Transverse colon (tissue), 3 donors: Measurements from ENCODE around the gene KRT33A.

ENCODE experiments used
- EP300 ChIP-seq: sonication (generic); formaldehyde crosslinking; IDR thresholded peaks from one replicate; pipeline ENCODE4 v1.6.1; 2017; ENCODE audit warnings: antibody characterized with exemption, low read depth
- TF ChIP-seq, protein P1 (sequence below), 5 experiments: fragments of 200-600 bp in 3 of 5; fragments of 450-650 bp in 2 of 5; sonication (generic) in 3 of 5; IDR thresholded peaks; 1 replicate in 2 of 5; 2 replicates in 3 of 5; pipeline ENCODE4 v1.5.1; 2016 to 2017; ENCODE audit warnings: antibody characterized with exemption in 5 of 5, inconsistent platforms in 3 of 5, mild to moderate bottlenecking in 2 of 5, moderate library complexity in 1 of 5

DNA sequence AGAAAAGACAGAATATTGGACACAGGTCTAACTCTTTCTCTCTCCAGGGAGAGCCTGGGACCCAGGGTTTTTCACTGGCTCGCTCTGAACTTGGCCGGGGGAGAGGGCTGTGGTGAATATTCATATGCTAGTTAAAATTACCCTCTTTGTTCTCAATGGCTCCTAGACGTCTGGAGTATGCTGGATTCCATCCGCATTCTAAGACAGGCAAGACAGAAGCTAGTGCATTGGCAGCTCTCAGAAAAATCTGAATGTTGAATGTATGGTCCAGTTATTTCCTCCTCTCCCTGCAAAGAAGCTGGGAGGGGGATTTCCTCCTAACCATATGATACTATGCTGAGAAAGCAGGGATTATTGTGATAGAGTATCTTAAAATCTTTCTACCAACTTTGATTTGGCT is 37.0 kb upstream of the KRT33A start:
- no peak for TF ChIP-seq EP300
- TF ChIP-seq, protein P1, sequence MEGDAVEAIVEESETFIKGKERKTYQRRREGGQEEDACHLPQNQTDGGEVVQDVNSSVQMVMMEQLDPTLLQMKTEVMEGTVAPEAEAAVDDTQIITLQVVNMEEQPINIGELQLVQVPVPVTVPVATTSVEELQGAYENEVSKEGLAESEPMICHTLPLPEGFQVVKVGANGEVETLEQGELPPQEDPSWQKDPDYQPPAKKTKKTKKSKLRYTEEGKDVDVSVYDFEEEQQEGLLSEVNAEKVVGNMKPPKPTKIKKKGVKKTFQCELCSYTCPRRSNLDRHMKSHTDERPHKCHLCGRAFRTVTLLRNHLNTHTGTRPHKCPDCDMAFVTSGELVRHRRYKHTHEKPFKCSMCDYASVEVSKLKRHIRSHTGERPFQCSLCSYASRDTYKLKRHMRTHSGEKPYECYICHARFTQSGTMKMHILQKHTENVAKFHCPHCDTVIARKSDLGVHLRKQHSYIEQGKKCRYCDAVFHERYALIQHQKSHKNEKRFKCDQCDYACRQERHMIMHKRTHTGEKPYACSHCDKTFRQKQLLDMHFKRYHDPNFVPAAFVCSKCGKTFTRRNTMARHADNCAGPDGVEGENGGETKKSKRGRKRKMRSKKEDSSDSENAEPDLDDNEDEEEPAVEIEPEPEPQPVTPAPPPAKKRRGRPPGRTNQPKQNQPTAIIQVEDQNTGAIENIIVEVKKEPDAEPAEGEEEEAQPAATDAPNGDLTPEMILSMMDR (IDR thresholded peaks at IDR 0.05): no peak
